ENCODE measurements around the gene QPCTL.

QPCTL gene

GRCh38 chr19:45752639-45753038 lies 60.2 kb downstream of the QPCTL start:
- no peak for TF ChIP-seq POLR2A (IDR thresholded peaks at IDR 0.05; ENCODE audit: extremely low read depth, insufficient read length)
- TF ChIP-seq MAX (IDR thresholded peaks at IDR 0.05; ENCODE audit: low read depth, low read length), result no peak
- no peak for TF ChIP-seq MYC (IDR thresholded peaks at IDR 0.05; ENCODE audit: low read depth, low read length)
- no peak for TF ChIP-seq CTCF (IDR thresholded peaks at IDR 0.05; ENCODE audit: low read depth, low read length)
- no peak for DNase-seq (ENCODE audit: low read depth)
- no peak overlapping the region for H3K4me3 ChIP-seq (ENCODE audit: low read depth, low read length)

- H3K4me3 ChIP-seq (ENCODE audit: low read depth, low read length), result no peak overlapping the region
- TF ChIP-seq MAX (IDR thresholded peaks at IDR 0.05; ENCODE audit: low read depth, low read length) (no peak), POLR2A (IDR thresholded peaks at IDR 0.05; ENCODE audit: extremely low read depth, insufficient read length) (no peak), MYC (IDR thresholded peaks at IDR 0.05; ENCODE audit: low read depth, low read length) (no peak), CTCF (IDR thresholded peaks at IDR 0.05; ENCODE audit: low read depth, low read length) (no peak)
- DNase-seq (ENCODE audit: low read depth), result no peak
These were observed 61.1 kb downstream of the QPCTL start for GRCh38 chr19:45753548-45753947.

Data from NB4 (cell line).